HG02973 (cell line): Measurements from ENCODE around the gene PRXL2B.

Experiments
- ATAC-seq: cut with Tn5 transposase; IDR thresholded peaks from one replicate; pipeline ENCODE4 v1.9.1; 2021; ENCODE audit warnings: moderate library complexity; ENCODE audit not compliant: unreplicated experiment

Gene PRXL2B

DNA sequence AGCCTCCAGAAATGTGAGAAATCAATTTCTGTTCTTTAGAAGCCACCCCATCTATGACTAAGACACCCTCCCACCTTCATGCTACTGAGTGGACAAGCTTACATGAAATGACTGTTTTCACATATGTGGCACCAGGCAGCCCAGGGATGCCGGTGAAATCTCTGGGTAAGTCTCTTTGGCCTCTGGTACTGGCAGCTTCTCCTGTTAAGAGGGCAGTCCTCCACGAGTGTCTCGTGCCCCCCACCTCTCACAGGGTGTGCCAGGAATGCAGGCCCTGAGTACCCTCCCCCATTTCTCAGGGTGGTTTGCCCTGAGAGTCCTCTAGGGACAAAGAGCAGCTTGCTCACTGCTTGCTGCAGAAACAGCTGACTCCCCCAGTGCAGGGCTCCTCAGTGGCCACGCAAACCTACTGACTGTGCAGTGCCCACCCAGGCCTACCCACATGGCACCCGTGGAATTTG, 3.2 kb upstream of the PRXL2B start:
- no peak for ATAC-seq

DNA sequence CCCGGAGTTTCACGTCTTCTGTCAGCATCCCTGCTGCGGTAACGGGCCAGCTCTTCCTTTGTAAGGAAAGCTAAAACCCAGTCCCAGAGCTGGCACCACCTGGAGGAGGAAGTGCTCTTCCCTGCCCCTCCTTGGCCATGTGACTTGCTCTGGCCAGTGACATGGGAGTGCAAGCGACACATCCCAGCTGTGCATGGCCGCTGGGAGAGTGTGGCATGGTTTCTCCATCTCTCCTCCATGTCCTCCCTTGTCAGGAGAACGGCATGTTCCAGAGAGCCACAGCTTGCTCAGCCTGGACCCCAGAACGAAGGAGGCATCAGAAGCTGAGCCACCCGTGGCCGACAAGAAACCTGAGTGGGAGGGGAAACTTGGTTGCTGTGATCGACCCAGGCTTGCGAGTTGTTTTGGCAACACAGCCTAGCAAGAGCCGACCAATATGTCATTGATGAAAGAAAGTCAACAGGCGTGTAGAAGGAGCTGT, 2.7 kb upstream of the PRXL2B start:
- ATAC-seq = no peak

DNA sequence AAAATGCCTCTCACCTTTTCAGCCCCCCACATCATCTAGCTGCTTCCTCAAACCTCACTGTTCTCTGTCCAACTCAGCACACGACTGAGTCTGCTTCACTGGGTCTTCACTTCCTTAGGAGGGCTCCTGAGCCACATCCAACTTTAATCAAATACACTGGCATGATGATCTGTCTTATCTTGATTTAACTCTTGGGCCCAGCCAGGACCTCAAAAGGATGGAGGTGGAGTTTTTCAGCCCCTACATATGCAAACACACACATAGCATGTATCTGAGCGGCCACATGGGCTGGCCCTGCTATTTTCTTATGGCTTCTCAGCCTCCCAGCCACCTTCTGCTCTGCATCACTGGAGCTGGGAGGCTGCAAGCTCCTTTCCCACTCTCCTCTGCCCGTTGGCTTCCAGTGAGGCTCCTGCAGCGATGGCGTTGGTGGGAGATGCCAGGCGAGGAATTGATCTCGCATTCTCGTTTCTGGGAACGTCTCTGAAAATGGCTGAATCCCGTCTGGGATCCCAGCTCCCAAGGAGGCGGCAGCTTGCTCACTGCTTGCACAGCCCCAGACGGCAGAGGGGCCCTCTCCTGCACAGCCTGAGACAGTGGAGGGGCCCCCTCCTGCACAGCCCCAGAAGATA, 1.8 kb upstream of the PRXL2B start:
- no peak for ATAC-seq

DNA sequence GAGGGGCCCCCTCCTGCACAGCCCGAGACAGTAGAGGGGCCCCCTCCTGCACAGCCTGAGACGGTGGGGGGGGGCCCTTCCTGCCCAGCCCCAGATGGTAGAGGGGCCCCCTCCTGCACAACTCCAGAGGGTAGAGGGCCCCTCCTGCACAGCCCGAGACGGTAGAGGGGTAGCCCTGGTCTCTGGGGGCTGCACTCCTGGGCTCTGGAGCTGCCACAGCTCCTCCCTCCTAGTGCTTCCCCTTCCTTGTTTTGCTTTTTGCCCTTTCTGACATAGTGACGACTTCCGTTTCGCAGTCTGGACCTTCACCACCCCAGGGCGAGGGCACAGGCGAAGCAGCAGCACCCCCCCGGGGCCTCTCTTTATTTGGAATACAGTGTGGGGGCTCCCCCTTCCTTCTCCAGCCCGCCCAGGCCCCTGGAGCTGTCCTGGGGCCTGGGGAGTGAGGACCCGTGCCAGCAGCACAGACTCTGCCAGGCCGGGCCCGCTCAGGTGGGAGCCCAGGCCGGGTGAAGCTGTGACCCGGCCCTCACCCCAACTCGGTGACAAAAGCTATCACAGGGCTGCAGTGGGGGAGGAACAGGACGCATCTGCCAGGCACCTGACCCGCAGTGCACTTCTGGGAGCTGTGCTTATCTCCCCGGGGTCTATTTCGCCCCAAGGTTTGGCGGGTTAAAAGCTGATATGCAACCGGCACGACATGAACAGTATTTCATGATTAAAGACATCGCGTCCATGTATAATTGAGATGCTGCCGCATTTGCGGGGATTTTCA, 1.1 kb upstream of the PRXL2B start:
- ATAC-seq = peak; percentile 40

DNA sequence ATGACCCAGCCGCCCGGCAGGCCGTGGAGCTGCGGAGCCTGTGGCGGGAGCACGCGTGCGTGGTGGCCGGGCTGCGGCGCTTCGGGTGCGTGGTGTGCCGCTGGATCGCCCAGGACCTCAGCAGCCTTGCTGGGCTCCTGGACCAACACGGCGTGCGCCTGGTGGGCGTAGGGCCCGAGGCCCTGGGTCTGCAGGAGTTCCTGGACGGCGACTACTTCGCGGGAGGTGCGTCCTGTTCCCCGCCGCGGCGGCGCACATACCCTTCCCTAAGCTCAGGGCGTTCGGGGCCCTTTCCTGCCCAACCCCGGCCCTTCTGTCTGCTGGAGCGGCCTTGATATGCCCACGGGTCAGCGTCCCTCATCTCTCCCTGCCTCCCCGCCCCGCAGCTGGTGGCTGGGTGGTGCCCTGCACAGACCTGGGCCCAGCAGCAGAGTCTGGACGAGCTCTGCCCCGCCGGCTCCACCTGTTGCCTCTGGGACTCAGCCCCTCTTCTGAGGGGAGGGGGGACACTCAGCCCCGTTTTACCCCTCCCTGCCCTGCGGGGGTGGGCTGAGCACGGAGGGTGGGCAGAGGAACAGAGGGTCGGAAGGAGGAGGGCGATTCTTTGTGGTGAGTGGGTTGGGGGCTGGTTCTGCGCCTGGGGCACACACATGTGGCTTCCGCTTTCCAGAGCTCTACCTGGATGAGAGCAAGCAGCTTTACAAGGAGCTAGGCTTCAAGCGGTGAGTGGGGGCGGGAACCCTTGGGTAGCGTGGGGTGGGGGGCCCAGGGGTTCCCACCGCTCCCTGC, 688 bp downstream of the PRXL2B start:
- ATAC-seq = no peak

DNA sequence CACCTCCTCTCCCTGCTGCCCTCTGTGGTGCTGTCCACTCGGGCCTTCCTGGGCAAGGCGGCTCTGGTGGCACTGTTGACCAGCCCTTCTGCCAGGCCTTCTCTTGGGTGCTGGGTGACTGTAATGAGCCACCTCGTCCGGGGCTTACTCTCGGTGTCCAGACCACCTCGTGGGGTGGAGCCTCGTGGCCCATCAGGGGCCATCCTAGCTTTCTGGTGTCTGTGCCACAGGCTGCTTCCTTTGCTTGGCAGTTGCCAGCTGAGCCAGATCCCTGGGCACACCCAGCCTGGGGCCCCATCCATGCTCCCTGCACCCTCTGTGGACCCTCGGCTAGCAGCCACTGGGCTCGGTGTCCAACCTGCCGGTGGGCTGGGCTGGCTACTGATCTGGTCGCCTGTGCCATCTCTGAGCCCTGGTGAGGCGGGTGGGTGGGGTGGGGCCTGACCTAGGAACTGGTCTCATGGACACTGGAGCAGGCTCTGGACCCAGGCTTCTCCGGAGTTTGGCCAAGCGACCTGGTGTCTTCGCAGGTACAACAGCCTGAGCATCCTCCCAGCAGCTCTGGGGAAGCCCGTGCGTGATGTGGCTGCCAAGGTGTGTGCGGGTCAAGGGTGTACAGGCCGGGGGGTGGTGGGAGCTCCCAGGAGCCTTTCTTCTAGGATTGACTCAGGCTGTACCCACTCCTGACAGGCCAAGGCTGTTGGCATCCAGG, 1.4 kb downstream of the PRXL2B start:
- no peak for ATAC-seq

DNA sequence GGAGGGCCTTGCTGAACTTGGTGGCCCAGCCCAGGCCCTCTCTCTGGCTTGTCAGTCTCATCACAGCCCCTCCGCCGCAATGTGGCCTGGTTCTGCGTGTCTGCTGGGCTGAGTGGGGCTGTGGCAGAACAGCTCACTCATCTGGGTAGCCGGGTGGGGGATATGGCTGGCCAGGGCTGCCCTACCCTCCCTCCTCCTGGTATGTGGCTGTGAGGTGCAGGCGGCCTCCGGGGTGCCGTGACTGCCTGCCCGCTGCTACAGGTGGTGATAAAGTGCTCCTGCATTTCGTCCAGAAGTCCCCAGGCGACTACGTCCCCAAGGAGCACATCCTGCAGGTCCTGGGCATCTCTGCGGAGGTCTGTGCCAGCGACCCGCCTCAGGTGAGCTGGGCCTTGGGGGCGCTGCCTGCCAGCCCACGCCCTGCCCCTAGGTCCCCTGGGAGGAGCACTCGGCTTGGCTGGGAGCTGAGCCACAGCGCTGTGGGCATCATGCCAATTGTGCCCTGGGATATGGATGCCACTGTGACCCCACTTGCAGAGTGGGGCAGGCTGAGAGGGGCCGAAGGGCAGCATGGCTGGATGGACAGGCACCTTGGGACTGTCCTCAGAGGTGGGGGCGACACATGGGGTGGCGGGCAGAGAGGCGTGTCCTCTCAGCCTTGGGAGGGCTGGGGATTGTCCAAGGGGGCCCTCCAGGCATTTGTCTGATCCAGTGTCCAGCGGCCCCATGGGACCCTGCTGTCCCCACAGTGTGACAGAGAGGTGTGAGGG, 2.3 kb downstream of the PRXL2B start:
- ATAC-seq = no peak

DNA sequence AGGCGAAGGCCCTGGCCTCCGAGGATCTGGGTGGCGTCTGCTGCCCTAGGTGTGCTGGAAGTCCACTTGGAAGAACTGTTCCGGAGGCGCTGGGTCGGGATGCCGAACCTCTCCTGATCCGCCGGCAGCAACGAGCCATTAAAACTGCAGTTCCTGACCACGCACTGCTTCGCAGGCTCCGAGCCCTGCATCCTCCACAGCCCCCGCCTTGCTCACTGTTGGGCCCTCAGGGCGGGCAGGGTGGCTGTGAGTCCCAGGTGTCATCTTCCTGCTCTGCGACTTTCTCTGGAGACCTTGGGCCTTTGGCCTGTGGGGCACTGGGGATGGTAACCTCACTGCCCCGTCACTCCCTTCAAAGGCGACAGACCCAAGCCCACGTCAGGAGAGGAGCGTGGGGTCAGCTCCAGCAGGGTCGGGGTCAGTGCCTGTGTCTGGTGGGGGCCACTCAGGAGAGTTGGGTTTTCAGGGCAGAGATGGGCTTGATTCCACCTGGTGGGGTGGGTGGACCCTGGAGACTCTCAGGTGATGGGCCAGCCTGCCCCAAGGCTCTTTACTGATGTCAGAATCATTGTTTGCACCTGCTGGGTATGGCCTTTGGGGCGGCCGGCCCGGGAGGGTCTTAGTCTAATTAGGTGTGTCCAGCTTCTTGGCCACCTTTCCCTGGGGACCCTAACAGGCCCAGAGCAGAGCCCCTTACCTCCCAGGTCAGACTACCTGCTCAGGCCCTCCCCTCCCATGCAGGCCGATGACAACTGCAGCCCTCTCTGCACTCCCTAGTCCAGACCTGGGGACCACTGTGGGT, 3.1 kb downstream of the PRXL2B start:
- no peak for ATAC-seq

DNA sequence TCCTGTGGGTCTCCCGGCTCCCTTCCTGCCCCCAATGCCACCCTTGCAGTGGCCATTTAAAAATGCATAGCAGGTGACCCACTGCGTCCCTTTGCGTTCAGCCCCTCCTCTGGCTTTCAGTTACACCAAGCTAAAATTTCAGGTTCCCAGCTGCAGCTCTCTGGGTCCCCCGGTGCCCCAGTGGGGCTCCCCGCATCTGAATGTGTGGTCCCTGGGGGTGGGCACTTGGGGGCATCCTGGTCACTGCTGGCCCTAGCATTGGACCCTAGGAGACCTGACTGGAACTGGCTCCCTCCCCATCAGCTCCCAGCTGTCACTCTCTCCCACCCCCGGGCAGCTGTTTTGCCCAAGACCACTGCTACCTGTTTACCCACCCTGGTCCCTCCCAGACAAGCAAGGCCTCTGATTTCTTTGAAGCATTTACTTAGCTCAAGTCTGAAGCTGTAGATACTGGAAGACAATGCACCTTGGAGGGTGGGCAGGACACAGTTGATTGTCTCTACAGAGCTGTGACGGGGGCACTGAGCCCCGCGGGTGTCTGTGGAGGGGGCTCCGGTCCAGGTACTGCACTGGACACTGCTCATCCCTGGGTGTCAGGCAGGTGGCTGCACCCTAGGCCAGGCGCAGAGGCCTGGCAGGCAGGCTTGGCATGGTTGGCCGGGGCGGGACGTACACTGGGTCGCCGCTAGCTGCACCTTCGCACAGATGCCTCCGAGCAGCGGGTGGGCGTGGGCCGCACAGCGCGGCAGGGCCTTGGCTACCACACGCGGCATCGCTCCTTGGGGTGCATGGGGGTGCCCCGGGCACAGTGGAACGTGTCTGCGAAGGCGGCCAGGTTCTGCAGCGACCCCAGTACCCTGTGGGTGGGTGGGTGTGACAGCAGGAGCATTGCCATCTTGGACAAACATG, 3.9 kb downstream of the PRXL2B start:
- no peak for ATAC-seq

DNA sequence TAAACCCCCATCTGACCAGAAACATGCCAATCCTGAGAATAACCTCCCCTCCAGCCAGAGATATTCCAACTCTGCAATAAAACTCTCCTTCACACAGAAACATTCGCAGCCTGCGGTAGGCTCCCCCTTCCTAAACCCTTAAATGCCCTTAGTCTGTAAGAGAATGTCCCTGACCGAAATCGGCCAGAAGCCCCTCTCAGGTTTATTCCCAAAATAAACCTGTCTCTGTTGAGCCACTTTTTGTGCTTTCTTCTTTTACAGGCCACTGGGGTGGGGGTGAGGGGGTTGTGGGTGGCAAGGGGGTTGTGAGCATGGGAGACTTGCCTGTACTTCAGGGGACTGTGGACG, 4.6 kb downstream of the PRXL2B start:
- ATAC-seq = no peak

DNA sequence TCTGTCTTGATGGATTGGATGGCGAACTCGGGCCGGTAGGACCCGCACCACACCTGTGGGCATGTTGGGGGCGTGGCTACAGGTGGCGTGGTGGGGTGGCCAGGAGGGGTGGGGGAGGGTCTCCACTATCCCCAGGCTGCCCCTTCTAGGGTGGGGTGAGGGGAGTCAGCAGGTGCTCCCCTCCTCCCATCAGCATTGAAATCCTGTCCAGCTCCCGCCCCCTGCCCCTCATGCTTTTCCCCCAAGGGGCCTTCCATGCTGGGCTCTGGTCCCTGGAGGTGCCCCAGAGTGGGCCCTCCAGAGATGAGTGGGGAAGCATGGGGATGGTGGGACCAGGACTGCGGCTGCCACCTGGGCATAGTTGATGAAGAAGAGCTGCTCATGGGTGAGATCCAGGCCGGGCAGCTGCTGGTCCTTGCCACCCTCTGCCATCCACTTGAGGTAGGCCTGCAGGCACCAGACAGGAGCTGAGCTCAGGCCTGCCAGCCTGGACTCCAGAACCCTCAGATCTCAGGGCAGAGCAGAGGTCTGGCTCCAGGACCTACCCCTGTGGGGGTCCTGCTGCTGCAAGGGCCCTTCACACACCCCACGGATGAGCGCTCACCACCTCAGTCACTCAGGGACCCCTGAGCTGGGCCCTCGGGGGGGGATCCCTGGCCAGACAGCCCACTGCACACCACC, 5.1 kb downstream of the PRXL2B start:
- ATAC-seq = no peak

DNA sequence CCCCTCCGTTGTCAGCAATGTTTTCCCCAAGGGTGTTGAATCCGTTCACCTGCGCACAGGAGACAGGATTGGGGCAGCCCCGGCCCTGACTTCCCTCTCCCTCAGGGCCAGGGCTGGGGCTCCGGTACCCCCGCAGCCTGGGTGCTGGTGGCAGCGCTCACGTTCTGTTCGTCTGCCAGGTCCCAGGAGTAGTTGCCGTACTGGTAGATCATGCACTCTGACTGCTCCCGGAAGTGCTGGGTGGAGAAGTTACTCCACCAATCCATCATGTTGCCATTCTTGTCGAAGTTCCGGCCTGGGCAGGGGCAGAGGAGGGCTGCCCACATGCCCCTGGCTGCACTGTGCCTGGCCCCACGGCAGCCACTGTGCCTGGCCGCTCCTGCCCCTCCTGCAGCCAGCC, 6.1 kb downstream of the PRXL2B start:
- ATAC-seq = no peak

DNA sequence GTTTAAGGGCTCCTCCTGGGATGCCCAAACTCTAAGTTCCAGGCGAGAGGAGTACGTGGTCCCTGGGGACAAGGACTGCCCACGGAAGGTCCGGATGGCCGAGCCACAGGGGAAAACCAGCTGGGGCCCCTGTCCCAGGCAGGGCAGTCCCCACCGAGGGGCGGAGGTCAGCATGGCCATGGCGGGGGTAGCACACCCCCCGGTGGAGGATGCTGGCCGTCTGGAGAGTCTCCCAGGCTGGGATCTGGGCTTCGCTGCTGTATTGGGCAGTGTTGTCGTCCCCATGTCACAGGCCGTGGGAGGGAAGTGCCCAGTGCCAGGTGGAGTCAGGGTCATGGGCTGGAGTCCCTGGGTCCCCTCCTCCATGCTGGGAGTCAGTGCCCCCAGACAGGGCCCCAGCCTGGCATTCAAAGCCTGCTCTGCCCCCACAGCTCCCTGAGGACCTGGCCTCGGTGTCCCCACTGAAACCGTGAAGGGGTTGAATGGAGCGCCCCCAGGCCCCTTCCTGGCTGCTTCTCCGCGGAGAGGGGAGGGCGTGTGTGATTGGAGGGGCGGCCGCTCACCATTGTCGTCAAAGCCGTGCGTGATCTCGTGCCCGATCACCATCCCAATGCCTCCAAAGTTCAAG, 6.8 kb downstream of the PRXL2B start:
- ATAC-seq = no peak

DNA sequence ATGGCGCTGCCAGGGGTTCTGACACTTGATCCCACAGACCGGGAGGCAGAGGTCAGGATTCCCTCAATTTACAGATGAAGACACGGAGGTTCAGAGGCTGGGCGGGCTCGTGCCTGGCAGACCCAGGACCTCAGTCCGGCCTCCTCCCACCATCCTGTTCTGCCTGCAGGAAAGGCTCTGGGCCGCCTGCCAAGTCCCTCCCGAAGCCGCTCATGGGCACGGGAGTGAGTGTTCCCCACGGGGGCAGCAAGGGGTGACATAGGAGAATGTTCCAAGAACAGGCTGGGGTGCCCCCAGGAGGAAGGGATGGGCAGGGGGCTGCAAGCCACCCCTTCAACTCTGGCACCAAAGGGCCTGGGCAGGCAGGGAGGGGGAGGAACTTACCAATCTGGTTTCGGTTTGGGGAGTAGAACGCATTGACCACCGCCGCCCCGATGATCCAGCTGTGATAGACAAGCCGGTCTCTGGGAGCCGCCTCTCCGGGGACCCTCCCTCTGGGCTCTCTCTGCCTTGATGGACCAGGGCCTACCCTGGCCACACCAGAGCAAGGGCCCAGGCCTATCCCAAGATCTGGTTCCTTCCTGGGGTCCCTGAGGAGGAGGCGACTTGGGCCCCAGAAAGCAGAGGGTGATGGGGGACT, 7.5 kb downstream of the PRXL2B start:
- no peak for ATAC-seq

DNA sequence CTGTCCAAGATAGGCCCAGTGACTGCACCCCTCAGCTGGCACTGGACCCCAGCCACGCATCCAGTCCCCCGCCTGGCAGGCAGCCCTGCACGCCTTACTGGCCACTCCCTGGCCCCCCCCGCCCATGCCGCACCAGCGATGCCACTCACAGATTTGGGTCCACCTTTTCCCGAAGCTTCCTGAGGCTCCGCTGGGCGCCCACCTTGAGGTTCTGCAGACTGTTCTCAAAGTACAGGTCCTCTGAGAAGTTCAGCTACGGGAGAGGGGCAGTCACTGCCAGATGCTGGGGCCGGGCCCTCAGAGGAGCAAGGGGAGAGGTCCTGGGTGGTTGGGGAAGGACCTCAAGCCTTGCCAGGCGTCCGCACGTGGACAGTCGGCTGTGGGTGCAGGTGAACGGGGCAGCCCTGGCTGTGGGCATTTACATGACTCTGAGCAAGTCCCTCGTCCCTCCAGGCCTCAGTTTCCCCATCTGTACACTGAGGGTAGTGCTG, 8.1 kb downstream of the PRXL2B start:
- ATAC-seq = no peak

DNA sequence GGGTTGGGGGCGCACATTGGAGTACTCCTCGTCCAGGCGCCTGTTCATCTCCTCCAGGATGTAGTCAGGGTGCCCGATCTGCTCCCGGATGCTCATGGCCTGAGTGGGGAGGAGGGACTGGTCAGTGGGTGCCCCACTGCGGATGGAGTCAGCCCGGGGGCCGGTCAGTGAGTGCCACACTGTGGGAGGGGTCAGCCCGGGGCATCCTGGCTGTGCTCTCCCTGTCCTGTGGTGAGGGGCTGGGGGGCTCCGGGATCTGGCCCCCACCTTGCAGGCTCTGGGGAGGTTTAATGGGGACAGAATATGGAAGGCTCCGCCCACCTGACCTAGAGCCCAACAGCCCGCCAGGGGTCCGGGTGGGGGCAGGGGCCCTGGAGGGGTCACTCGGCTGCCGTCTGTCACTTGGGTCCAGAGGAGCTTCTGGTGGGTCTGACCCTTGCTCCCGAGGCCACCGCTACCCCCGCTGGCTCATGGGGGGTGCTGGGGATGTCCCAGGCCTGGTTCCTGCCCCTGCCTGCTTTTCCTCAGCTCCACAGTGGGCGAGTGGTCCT, 8.8 kb downstream of the PRXL2B start:
- no peak for ATAC-seq
